ENCODE measurements around the gene APOLD1.

Gene APOLD1

DNA sequence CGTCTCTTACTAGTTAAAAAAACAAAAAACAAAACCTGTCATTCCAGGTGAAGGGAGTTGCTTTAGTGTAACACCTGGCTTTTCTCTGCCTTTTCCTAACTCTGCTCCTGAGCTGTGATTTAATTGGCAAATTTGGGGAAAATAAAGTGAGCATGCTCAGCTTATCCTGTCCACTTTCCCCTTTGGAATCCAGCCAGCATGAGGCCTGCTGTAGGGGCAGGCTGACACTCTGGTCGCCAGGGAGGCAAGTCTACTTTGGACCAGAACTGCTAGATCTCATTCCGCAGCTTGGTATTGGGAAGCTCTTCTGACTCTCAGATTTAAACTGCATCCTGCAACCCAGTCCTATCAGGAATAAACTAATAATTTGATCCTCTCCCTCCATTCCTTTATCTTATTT is 38.2 kb upstream of the APOLD1 start:
- H3K4me3 ChIP-seq (ENCODE audit: low read length) = no peak overlapping the region
- no peak for DNase-seq (ENCODE audit: low read depth)
- TF ChIP-seq, protein P1, sequence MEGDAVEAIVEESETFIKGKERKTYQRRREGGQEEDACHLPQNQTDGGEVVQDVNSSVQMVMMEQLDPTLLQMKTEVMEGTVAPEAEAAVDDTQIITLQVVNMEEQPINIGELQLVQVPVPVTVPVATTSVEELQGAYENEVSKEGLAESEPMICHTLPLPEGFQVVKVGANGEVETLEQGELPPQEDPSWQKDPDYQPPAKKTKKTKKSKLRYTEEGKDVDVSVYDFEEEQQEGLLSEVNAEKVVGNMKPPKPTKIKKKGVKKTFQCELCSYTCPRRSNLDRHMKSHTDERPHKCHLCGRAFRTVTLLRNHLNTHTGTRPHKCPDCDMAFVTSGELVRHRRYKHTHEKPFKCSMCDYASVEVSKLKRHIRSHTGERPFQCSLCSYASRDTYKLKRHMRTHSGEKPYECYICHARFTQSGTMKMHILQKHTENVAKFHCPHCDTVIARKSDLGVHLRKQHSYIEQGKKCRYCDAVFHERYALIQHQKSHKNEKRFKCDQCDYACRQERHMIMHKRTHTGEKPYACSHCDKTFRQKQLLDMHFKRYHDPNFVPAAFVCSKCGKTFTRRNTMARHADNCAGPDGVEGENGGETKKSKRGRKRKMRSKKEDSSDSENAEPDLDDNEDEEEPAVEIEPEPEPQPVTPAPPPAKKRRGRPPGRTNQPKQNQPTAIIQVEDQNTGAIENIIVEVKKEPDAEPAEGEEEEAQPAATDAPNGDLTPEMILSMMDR (IDR thresholded peaks at IDR 0.05; ENCODE audit: insufficient read depth, low read depth, low read length, missing control alignments) = no peak

DNA sequence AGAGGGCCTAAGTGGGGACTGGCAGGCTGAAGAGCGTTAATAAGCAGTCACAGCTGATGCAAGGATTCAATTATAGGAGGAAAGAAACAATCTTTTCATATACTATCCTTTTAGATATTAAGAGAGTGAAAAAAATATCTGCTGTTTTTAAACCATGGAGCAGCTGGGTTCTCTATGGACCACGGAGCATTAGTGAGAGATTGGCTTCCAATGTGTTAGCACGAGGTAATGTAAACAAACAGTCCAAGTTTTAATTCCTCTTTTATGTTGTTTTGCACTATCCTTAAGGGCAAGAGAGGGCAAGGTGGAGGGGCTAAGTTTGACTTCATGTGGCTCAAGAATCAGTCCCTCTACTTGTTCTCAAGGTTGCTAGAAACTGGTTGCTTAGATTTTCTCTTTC is 37.4 kb upstream of the APOLD1 start:
- DNase-seq (ENCODE audit: low read depth) = no peak
- TF ChIP-seq, protein P1 (IDR thresholded peaks at IDR 0.05; ENCODE audit: insufficient read depth, low read depth, low read length, missing control alignments) = no peak
- H3K4me3 ChIP-seq (ENCODE audit: low read length) = no peak overlapping the region

- DNase-seq (ENCODE audit: low read depth) = no peak
- H3K4me3 ChIP-seq (ENCODE audit: low read length) = no peak overlapping the region
- TF ChIP-seq, protein P1 (IDR thresholded peaks at IDR 0.05; ENCODE audit: insufficient read depth, low read depth, low read length, missing control alignments) = no peak
Observed at GRCh38 chr12:12749433-12749832, 36.0 kb upstream of the APOLD1 start.

DNA sequence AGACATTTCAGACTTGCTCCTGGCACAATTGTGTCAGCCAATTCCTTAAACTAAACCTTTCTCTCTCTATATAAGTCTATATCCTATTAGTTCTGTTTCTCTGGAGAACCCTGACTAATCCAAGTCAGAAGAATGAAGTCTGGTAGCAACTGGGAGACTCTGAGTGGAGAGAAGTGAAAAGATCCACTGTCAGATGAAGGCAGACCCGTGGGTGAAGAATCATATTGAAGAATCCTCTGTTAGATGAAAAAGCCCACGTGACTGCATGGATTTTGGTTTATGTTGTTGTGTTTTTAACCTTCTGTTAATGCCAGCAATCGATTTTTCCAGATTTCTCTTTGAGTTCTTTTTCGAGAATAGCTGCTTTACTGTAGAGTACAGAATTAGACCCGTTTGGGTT is 29.5 kb upstream of the APOLD1 start:
- H3K4me3 ChIP-seq (ENCODE audit: low read length) = no peak overlapping the region
- TF ChIP-seq, protein P1 (IDR thresholded peaks at IDR 0.05; ENCODE audit: insufficient read depth, low read depth, low read length, missing control alignments) = no peak
- DNase-seq (ENCODE audit: low read depth) = no peak

DNA sequence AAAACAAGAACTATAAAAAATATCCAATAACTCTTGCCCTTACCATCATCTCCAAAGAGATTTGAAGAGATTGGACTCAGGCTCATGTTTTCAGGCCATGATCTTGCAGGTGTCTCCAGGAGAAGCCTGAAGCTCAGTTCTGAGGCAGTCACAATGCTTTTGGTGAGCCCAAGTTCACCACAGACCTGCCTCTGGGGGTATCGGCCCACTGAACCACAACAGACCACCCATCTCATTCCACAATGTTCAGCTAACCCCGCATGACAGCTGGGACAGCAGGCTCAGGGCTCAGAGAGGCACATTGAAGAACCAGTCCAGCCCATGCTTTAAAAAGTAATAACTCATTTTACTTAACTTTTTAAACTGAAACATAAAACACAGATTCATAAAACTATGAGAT is 28.3 kb upstream of the APOLD1 start:
- TF ChIP-seq, protein P1 (IDR thresholded peaks at IDR 0.05; ENCODE audit: insufficient read depth, low read depth, low read length, missing control alignments) = no peak
- H3K4me3 ChIP-seq (ENCODE audit: low read length) = no peak overlapping the region
- no peak for DNase-seq (ENCODE audit: low read depth)

GRCh38 chr12:12759234-12759915 is 26.1 kb upstream of the APOLD1 start:
- no peak for DNase-seq (ENCODE audit: low read depth)
- TF ChIP-seq, protein P1 (IDR thresholded peaks at IDR 0.05; ENCODE audit: insufficient read depth, low read depth, low read length, missing control alignments) = no peak
- H3K4me3 ChIP-seq (ENCODE audit: low read length) = no peak overlapping the region

DNA sequence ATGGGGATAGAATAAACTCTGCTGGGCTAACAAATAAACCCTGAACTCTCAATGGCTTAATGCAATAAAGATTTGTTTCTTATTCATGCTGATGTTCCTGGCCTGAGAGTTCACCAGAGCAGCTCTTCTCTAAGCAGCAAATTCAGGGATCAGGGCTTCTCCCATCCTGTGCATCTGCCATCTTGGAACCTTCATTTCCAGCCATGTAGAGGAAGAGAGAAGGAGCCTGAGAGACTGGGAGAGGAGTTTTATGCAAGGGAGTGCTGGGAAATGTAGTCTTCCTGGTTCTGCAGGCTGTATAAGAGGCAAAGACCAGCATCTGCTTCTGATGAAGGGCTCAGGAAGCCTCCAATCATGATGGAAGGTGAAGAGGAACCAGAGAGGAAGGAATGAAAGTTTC is 20.6 kb upstream of the APOLD1 start:
- TF ChIP-seq, protein P1 (IDR thresholded peaks at IDR 0.05; ENCODE audit: insufficient read depth, low read depth, low read length, missing control alignments) = no peak
- no peak for DNase-seq (ENCODE audit: low read depth)
- H3K4me3 ChIP-seq (ENCODE audit: low read length) = no peak overlapping the region
